NCI-H2029 (cell line): ENCODE results near the gene BATF2.
"Not testable (repeated sequence)": the region's sequence is repeated elsewhere in the genome, so short reads cannot be mapped to it uniquely, and the experiment has no call there.

Source experiments
- DNase-seq: peaks from one replicate; lab custom pipeline; 2025; lab: John Stamatoyannopoulos, UW

The BATF2 gene

GRCh38 chr11:64996710-64997380 lies at the start of gene BATF2:
Gene BATF2, minus strand, starts transcription at chr11:64996971. Its CDS starts 57 bp downstream, at chr11:64996914.
- peak; percentile 44 for DNase-seq

GRCh38 chr11:65045728-65046127 lies 49.0 kb upstream of the BATF2 start:
- DNase-seq, result no peak

GRCh38 chr11:65045061-65045460 lies 48.3 kb upstream of the BATF2 start:
- DNase-seq, result no peak

- no peak for DNase-seq
These were observed 47.2 kb upstream of the BATF2 start for GRCh38 chr11:65043881-65044501.

- no peak for DNase-seq
These were observed 46.1 kb upstream of the BATF2 start for GRCh38 chr11:65042891-65043290.

GRCh38 chr11:65040847-65041622 lies 44.3 kb upstream of the BATF2 start, which contains the start of gene SAC3D1:
Gene SAC3D1, plus strand, starts transcription at chr11:65041210. Its CDS starts 83 bp downstream, at chr11:65041293.
- DNase-seq, result peak; percentile 96

- no peak for DNase-seq
These were observed 43.7 kb upstream of the BATF2 start for GRCh38 chr11:65040520-65040846.

- no peak for DNase-seq
These were observed 40.2 kb upstream of the BATF2 start for GRCh38 chr11:65036931-65037330.

- no peak for DNase-seq
These were observed 38.8 kb upstream of the BATF2 start for GRCh38 chr11:65035579-65035978.

- no peak for DNase-seq
These were observed 37.7 kb upstream of the BATF2 start for GRCh38 chr11:65034423-65034822.

GRCh38 chr11:65032216-65032615 lies 35.4 kb upstream of the BATF2 start:
- no peak for DNase-seq

GRCh38 chr11:65027213-65028067 lies 30.7 kb upstream of the BATF2 start, which contains the start of gene SNX15:
Gene SNX15, plus strand, starts transcription at chr11:65027439. Its CDS starts 99 bp downstream, at chr11:65027538.
- DNase-seq, result peak; percentile 93

GRCh38 chr11:65026810-65027209 lies 30.0 kb upstream of the BATF2 start:
- DNase-seq, result no peak

GRCh38 chr11:65023502-65023901 lies 26.7 kb upstream of the BATF2 start:
- DNase-seq, result not testable (repeated sequence)

- DNase-seq, result no peak
These were observed 24.7 kb upstream of the BATF2 start for GRCh38 chr11:65021509-65021908.

GRCh38 chr11:65021003-65021402 lies 24.2 kb upstream of the BATF2 start:
- no peak for DNase-seq

GRCh38 chr11:65019824-65020223 lies 23.1 kb upstream of the BATF2 start:
- no peak for DNase-seq

GRCh38 chr11:65017937-65018336 lies 21.2 kb upstream of the BATF2 start:
- no peak for DNase-seq

- no peak for DNase-seq
These were observed 19.9 kb upstream of the BATF2 start for GRCh38 chr11:65016705-65017104.

GRCh38 chr11:65014726-65015227 lies 18.0 kb upstream of the BATF2 start:
- DNase-seq, result no peak

- peak; percentile 76 for DNase-seq
These were observed 17.3 kb upstream of the BATF2 start, which contains the start of gene ARL2 for GRCh38 chr11:65013888-65014725. Gene ARL2, plus strand, starts transcription at chr11:65014160. Its CDS starts 48 bp downstream, at chr11:65014208.
